Metanephros (tissue), 2 donors: ENCODE data around the gene MILR1. TPM values are rescaled to one million over a fixed set of nuclear protein-coding genes. Genes with fewer than 3 reads are reported as not detected.

ENCODE experiments used
- small RNA-seq: library from RNA; depleted of rRNA; stranded (forward); fragments of <200 nt; gene quantifications from one replicate; pipeline ENCODE3, GENCODE V24; 2014; ENCODE audit warnings: low replicate concordance
- total RNA-seq: library from RNA; depleted of rRNA; stranded (reverse); fragments of >200 nt; gene quantifications from one replicate; pipeline ENCODE4 v1.2.3, GENCODE V29; 2014

MILR1 gene
- 6.5 TPM for total RNA-seq

DNA sequence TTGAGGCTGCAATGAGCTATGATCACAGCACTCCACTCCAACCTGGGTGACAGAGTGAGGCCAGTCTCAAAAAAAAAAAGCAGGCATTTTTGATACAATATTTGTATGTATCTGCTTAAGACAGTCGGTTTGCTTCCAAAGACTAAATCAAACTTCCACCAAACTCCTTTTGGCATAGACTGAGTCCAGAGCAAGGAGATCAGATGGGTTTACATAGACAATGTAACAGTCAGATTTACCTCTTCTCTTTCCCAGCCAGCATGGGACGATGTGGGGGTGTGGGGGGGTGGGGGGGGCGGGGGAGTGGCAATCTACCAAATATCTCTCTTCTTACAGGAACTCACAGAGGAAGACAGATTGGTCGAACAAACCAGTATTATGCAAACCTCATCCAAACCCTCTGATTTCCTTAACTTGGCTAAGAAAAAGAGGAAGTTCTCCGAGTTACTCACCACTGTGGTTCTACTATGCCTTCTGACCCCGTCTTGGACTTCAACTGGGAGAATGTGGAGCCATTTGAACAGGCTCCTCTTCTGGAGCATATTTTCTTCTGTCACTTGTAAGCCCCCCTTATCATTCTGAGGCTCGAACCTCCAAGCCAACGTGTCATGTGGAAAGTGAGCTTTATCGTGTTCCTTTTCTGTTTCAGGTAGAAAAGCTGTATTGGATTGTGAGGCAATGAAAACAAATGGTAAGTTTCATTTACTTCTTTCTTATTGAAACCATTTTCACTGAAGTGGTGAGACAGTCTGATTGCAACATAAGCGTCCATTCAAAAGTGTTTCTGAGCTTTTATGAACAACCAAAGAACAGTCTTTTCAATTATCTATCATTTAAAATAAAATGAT, at the start of gene MILR1:
TSS of gene MILR1 (plus strand) at position 451 of the 848 bp plus-strand sequence. CDS start at position 505, 54 bp downstream.

DNA sequence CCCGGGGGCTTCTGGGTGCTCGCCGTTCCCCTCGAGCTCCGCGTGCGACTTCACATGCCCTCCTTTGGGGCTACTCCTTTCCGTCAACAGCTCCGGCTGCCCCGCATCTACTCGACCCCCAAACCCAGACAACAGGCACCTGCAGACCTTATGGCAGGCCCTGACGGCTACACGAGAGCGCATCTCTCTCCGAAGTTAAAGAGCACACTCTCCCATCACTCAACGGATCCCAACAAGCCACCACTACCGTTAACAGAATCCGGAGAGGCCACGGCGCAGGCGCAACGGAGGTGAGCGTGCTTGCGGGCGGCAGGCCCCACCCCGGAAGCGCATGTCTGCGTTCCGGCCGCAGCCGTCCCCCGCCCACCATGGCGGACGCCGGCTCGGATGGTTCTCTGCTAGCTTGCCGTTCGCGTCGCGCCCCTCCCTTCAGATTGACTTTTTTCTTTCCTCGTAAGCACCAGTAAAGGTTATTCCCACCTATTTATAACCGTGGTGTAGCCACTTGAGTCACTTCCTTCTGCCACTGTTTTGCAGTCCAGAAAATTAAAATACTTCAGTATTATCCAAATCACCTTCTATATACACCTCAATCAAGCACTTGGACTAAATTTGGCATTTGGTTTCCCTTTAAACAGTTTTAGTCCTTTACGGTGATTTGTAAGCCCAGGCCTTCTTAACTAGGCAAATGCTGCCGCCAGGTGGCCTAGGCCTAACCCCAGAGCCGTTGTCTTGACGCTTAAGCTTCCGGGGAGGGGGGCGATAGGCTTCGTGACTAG, 48.1 kb downstream of the MILR1 start, which contains the start of gene POLG2:
TSS of gene POLG2 (minus strand) at position 269 of the 779 bp plus-strand sequence. CDS start at position 183, 86 bp downstream.

GRCh38 chr17:64506201-64506575, 57.3 kb downstream of the MILR1 start, which contains the start of gene DDX5:
TSS of gene DDX5 (minus strand) at chr17:64506289. CDS start at chr17:64506119, 170 bp downstream.

GRCh38 chr17:64506576-64507412, 57.9 kb downstream of the MILR1 start, which contains the start of gene CEP95:
TSS of gene CEP95 (plus strand) at chr17:64506977. CDS start at chr17:64507098, 121 bp downstream.

Small RNA genes lying within 50 kb of the gene (small RNA-seq; reads per million reads assigned to genes)
- gene ATP5MFP4 (not detected), gene MIR1273E (not detected)

Other genes starting within 250 kb of the MILR1 start
- gene TEX2, start 185.9 kb upstream of the MILR1 start, total RNA-seq = 25.2 TPM
- gene PECAM1, start 58.3 kb upstream of the MILR1 start, total RNA-seq = 95.3 TPM
- gene POLG2, start 47.9 kb downstream of the MILR1 start, total RNA-seq = 18.7 TPM
- gene DDX5, start 57.2 kb downstream of the MILR1 start, total RNA-seq = 387 TPM
- 71.8 TPM for gene CEP95, start 57.9 kb downstream of the MILR1 start, total RNA-seq
- 39.6 TPM for gene SMURF2, start 213.2 kb downstream of the MILR1 start, total RNA-seq